ENCODE data around the gene CFAP97D2. TPM values are rescaled to one million over a fixed set of nuclear protein-coding genes. Genes with fewer than 3 reads are reported as not detected.

The CFAP97D2 gene
- total and polyA plus RNA-seq, 10 donors = 0.05 TPM; not detected in 9

GRCh38 chr13:114213980-114214379 lies 34.9 kb downstream of the CFAP97D2 start:
- WGBS, 5 donors = 88 to 96% (median 93%) methylated on average over 7 of the region's 7 CpGs
- Histone ChIP-seq H3K4me1 (no peaks in the 10 kb centered on the region), H3K36me3 (no peaks in the 10 kb centered on the region), H3K27me3 (replicated peaks in 1 of 7) (peaks cover 0 to 35% (median 8%) of the 10 kb centered on the region in 7 donors), H3K9me3 (no peaks in the 10 kb centered on the region), H3K27ac (no peak overlapping the region), H3K4me3 (no peak overlapping the region)
- TF ChIP-seq, protein P1, sequence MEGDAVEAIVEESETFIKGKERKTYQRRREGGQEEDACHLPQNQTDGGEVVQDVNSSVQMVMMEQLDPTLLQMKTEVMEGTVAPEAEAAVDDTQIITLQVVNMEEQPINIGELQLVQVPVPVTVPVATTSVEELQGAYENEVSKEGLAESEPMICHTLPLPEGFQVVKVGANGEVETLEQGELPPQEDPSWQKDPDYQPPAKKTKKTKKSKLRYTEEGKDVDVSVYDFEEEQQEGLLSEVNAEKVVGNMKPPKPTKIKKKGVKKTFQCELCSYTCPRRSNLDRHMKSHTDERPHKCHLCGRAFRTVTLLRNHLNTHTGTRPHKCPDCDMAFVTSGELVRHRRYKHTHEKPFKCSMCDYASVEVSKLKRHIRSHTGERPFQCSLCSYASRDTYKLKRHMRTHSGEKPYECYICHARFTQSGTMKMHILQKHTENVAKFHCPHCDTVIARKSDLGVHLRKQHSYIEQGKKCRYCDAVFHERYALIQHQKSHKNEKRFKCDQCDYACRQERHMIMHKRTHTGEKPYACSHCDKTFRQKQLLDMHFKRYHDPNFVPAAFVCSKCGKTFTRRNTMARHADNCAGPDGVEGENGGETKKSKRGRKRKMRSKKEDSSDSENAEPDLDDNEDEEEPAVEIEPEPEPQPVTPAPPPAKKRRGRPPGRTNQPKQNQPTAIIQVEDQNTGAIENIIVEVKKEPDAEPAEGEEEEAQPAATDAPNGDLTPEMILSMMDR (IDR thresholded peaks at IDR 0.05 in 8 of 11, conservative IDR thresholded peaks at IDR 0.05 in 3 of 11) = no peak
- TF ChIP-seq POLR2AphosphoS5 (IDR thresholded peaks at IDR 0.05) (no peak), POLR2A (IDR thresholded peaks at IDR 0.05) (no peak)
- no peak for DNase-seq
- intact Hi-C loops (cut with DNase I; ENCODE audit: low total_unique reads) = no loop called here

DNA sequence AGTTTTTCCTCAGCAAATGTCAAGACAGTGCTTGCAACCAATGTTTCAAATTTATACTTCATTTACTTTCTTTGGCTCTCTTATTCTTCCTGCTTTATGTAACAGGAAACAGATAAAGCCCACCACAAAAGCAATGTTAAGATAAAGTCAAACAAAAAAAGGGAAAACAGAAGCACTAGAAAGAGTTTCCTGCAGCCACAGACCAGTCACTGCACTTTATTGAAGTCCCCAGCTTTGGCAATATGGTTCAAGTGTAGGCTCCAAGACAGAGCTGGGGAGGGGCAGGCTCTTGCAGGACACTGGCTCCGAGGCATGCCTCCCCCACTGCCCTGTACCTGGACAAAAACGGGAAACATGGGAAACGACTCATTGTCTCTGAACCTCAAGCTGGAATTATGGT lies 40.3 kb downstream of the CFAP97D2 start:
- WGBS, 5 donors = 10 to 33% (median 21%) methylated on average over 3 of the region's 3 CpGs
- intact Hi-C loops (cut with DNase I; ENCODE audit: low total_unique reads) = no loop called here
- TF ChIP-seq POLR2AphosphoS5 (IDR thresholded peaks at IDR 0.05) = no peak
- TF ChIP-seq, protein P1 (IDR thresholded peaks at IDR 0.05 in 8 of 11, conservative IDR thresholded peaks at IDR 0.05 in 3 of 11) = no peak
- no peak for TF ChIP-seq POLR2A (IDR thresholded peaks at IDR 0.05)
- no peak overlapping the region for H3K4me3 ChIP-seq
- peaks cover 0 to 4% (median 0%) of the 10 kb centered on the region in 7 donors for H3K27me3 ChIP-seq (replicated peaks in 1 of 7)
- H3K4me1 ChIP-seq = peaks cover 0 to 21% (median 9%) of the 10 kb centered on the region in 6 donors
- no peaks in the 10 kb centered on the region for H3K9me3 ChIP-seq
- no peak for DNase-seq
- H3K27ac ChIP-seq = no peak overlapping the region
- H3K36me3 ChIP-seq = no peaks in the 10 kb centered on the region

- no peak for TF ChIP-seq POLR2A (IDR thresholded peaks at IDR 0.05)
- TF ChIP-seq POLR2AphosphoS5 (IDR thresholded peaks at IDR 0.05) = peak in 2 of 3 donors; percentile 10 to 33
- TF ChIP-seq, protein P1 (IDR thresholded peaks at IDR 0.05 in 8 of 11, conservative IDR thresholded peaks at IDR 0.05 in 3 of 11) = no peak
- H3K4me3 ChIP-seq = peak overlapping the region in 1 of 8 donors; percentile 24
- WGBS, 5 donors = 24 to 32% (median 27%) methylated on average over 9 of the region's 9 CpGs
- peak overlapping the region in 3 of 8 donors; percentile 34 to 75 (median 66) for H3K27ac ChIP-seq
- no peak for DNase-seq
- intact Hi-C loops (cut with DNase I; ENCODE audit: low total_unique reads) = no loop called here
- no peaks in the 10 kb centered on the region for H3K36me3 ChIP-seq
- no peaks in the 10 kb centered on the region for H3K9me3 ChIP-seq
- no peaks in the 10 kb centered on the region for H3K27me3 ChIP-seq (replicated peaks in 1 of 7)
- H3K4me1 ChIP-seq = peaks cover 0 to 45% (median 19%) of the 10 kb centered on the region in 6 donors
These were observed 43.5 kb downstream of the CFAP97D2 start for GRCh38 chr13:114222461-114222968.

DNA sequence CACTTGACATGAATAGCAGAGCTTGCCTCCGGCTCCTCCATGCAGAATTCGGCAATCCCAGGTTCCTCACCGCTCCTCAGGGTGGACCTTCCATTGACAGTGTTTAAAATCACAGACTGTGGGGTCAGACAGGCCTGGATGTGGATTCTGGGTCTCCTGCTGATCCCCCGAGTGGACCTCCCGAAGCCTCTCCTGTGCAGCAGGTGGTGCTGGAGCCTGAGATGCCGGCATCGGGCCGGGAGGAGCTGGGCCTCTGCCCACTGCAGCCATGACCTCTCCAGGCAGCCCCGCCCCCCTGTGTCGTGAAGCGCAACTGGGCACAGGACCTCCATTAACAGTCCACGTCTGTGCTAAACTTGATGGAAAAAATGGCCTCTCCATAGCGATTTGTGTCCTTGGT lies 45.1 kb downstream of the CFAP97D2 start:
- DNase-seq = no peak
- WGBS, 5 donors = 88 to 95% (median 92%) methylated on average over 9 to 13 of the region's 13 CpGs
- peaks cover 0 to 15% (median 7%) of the 10 kb centered on the region in 7 donors for H3K27me3 ChIP-seq (replicated peaks in 1 of 7)
- H3K9me3 ChIP-seq = no peaks in the 10 kb centered on the region
- no peak overlapping the region for H3K4me3 ChIP-seq
- intact Hi-C loops (cut with DNase I; ENCODE audit: low total_unique reads) = no loop called here
- H3K27ac ChIP-seq = peak overlapping the region in 1 of 8 donors; percentile 10
- TF ChIP-seq POLR2A (IDR thresholded peaks at IDR 0.05) (no peak), POLR2AphosphoS5 (IDR thresholded peaks at IDR 0.05) (no peak)
- TF ChIP-seq, protein P1 (IDR thresholded peaks at IDR 0.05 in 8 of 11, conservative IDR thresholded peaks at IDR 0.05 in 3 of 11) = no peak
- no peaks in the 10 kb centered on the region for H3K36me3 ChIP-seq
- H3K4me1 ChIP-seq = peaks cover 0 to 45% (median 19%) of the 10 kb centered on the region in 6 donors
